HUES6 (cell line): ENCODE data around the gene FURIN.
A peak's percentile ranks its signal among the peaks of the same experiment; 100 is the strongest.
"Not testable (repeated sequence)": the region's sequence is repeated elsewhere in the genome, so short reads cannot be mapped to it uniquely, and the experiment has no call there.

ENCODE experiments used
- H3K27ac ChIP-seq: 2 replicates; pipeline ENCODE4 v1.7.0; 2013; ENCODE audit warnings: low read depth, mild to moderate bottlenecking, low read length, inconsistent platforms
- H3K27me3 ChIP-seq: 2 replicates; pipeline ENCODE4 v1.6.1; 2013; ENCODE audit warnings: low read length; ENCODE audit not compliant: control insufficient read depth, insufficient read depth
- H3K36me3 ChIP-seq: 2 replicates; pipeline ENCODE4 v1.6.1; 2013; ENCODE audit warnings: low read length; ENCODE audit not compliant: control insufficient read depth, insufficient read depth
- H3K4me1 ChIP-seq: 2 replicates; pipeline ENCODE4 v1.6.1; 2013; ENCODE audit warnings: low read length; ENCODE audit not compliant: control insufficient read depth, insufficient read depth
- H3K4me3 ChIP-seq: 2 replicates; pipeline ENCODE4 v1.5.1; 2013; ENCODE audit warnings: low read depth, low read length
- H3K9ac ChIP-seq: one replicate; pipeline ENCODE4 v1.6.1; 2013; ENCODE audit warnings: mild to moderate bottlenecking, low read length
- H3K9me3 ChIP-seq: 2 replicates; pipeline ENCODE4 v1.6.1; 2013; ENCODE audit warnings: low read depth, low read length; ENCODE audit not compliant: control insufficient read depth, insufficient read depth

Gene FURIN

GRCh38 chr15:90868261-90868689, at the start of gene FURIN:
Gene FURIN, plus strand, starts transcription at chr15:90868588. Its CDS starts 7,153 bp downstream, at chr15:90875741.
- H3K27me3 ChIP-seq, result no peaks in the 10 kb centered on the region
- H3K4me3 ChIP-seq, result no peak within 1 kb of the TSS
- peak within 1 kb of the TSS; percentile 57 for H3K9ac ChIP-seq
- H3K9me3 ChIP-seq, result no peaks in the 10 kb centered on the region
- no peaks in the 10 kb centered on the region for H3K36me3 ChIP-seq
- peaks cover 48% of the 10 kb centered on the region for H3K4me1 ChIP-seq
- H3K27ac ChIP-seq, result peak within 1 kb of the TSS; percentile 76; the same call in 1 of the 2 replicates

- Histone ChIP-seq H3K36me3 (peaks cover 8% of the 10 kb centered on the region), H3K9ac (no peak overlapping the region), H3K27ac (no peak overlapping the region), H3K27me3 (no peaks in the 10 kb centered on the region), H3K4me1 (peaks cover 14% of the 10 kb centered on the region), H3K4me3 (no peak overlapping the region), H3K9me3 (no peaks in the 10 kb centered on the region)
Observed at GRCh38 chr15:90819390-90819789, 49.0 kb upstream of the FURIN start.

- Histone ChIP-seq H3K9ac (no peak overlapping the region), H3K4me3 (no peak overlapping the region), H3K9me3 (no peaks in the 10 kb centered on the region), H3K27me3 (no peaks in the 10 kb centered on the region), H3K27ac (no peak overlapping the region), H3K4me1 (peaks cover 12% of the 10 kb centered on the region), H3K36me3 (peaks cover 7% of the 10 kb centered on the region)
Observed at GRCh38 chr15:90819850-90820249, 48.5 kb upstream of the FURIN start.

- Histone ChIP-seq H3K27me3 (no peaks in the 10 kb centered on the region), H3K4me1 (peaks cover 12% of the 10 kb centered on the region), H3K4me3 (no peak overlapping the region), H3K27ac (no peak overlapping the region), H3K9me3 (no peaks in the 10 kb centered on the region), H3K36me3 (peaks cover 2% of the 10 kb centered on the region; the same call in 1 of the 2 replicates), H3K9ac (no peak overlapping the region)
Observed at GRCh38 chr15:90820481-90820880, 47.9 kb upstream of the FURIN start.

- H3K27ac ChIP-seq, result no peak overlapping the region
- H3K36me3 ChIP-seq, result no peaks in the 10 kb centered on the region
- H3K9me3 ChIP-seq, result no peaks in the 10 kb centered on the region
- H3K4me1 ChIP-seq, result peaks cover 5% of the 10 kb centered on the region; the same call in 1 of the 2 replicates
- no peak overlapping the region for H3K4me3 ChIP-seq
- H3K27me3 ChIP-seq, result no peaks in the 10 kb centered on the region
- H3K9ac ChIP-seq, result no peak overlapping the region
Observed at GRCh38 chr15:90822204-90822955, 46.0 kb upstream of the FURIN start.

- Histone ChIP-seq H3K27me3 (no peaks in the 10 kb centered on the region), H3K27ac (no peak overlapping the region), H3K4me3 (no peak overlapping the region), H3K4me1 (0 out of 2 replicates have a peak, but pooled peaks cover 2% of the 10 kb centered on the region), H3K9me3 (no peaks in the 10 kb centered on the region), H3K36me3 (no peaks in the 10 kb centered on the region), H3K9ac (no peak overlapping the region)
Observed at GRCh38 chr15:90823455-90823974, 44.9 kb upstream of the FURIN start.

GRCh38 chr15:90825115-90825899, 43.1 kb upstream of the FURIN start:
- H3K4me1 ChIP-seq, H3K9me3 ChIP-seq, H3K4me3 ChIP-seq, H3K9ac ChIP-seq, H3K27ac ChIP-seq, H3K36me3 ChIP-seq, H3K27me3 ChIP-seq: not testable (repeated sequence)

- not testable (repeated sequence) for H3K4me1 ChIP-seq, H3K36me3 ChIP-seq, H3K27me3 ChIP-seq
Observed at GRCh38 chr15:90826206-90826885, 42.0 kb upstream of the FURIN start.

GRCh38 chr15:90826886-90827435, 41.4 kb upstream of the FURIN start:
- no peaks in the 10 kb centered on the region for H3K4me1 ChIP-seq
- H3K27me3 ChIP-seq, result no peaks in the 10 kb centered on the region
- H3K9ac ChIP-seq, result no peak overlapping the region
- H3K9me3 ChIP-seq, result no peaks in the 10 kb centered on the region
- H3K27ac ChIP-seq, result no peak overlapping the region
- no peak overlapping the region for H3K4me3 ChIP-seq
- H3K36me3 ChIP-seq, result no peaks in the 10 kb centered on the region

More at GRCh38 chr15:90826206-90826885, 42.0 kb upstream of the FURIN start:
- H3K4me3 ChIP-seq, H3K9ac ChIP-seq, H3K9me3 ChIP-seq, H3K27ac ChIP-seq: not testable (repeated sequence)

- no peak overlapping the region for H3K27ac ChIP-seq
Observed at GRCh38 chr15:90828111-90828510, 40.3 kb upstream of the FURIN start.

More at GRCh38 chr15:90828111-90828510, 40.3 kb upstream of the FURIN start:
- no peaks in the 10 kb centered on the region for H3K36me3 ChIP-seq
- H3K27me3 ChIP-seq, result no peaks in the 10 kb centered on the region
- no peaks in the 10 kb centered on the region for H3K4me1 ChIP-seq
- H3K9me3 ChIP-seq, result no peaks in the 10 kb centered on the region
- H3K4me3 ChIP-seq, result no peak overlapping the region
- H3K9ac ChIP-seq, result no peak overlapping the region
